Lower leg skin (tissue), 4 donors: ENCODE measurements around the gene FRG2B. TPM values are rescaled to one million over a fixed set of nuclear protein-coding genes. Genes with fewer than 3 reads are reported as not detected.
"Not testable (repeated sequence)": the region's sequence is repeated elsewhere in the genome, so short reads cannot be mapped to it uniquely, and the experiment has no call there.

Experiments used
- DNase-seq, 2 donors: peaks; one replicate each; pipeline ENCODE4 v3.0.0-alpha.2; 2019; ENCODE audit warnings: low spot score in 2 of 2
- H3K4me3 ChIP-seq: fragments of 200-600 bp; sonication (generic); 2 replicates; pipeline ENCODE4 v1.5.1; 2017; ENCODE audit warnings: mild to moderate bottlenecking, low read depth; ENCODE audit not compliant: poor library complexity, severe bottlenecking
- WGBS, 2 donors: methylation state at CpG; one replicate each; pipeline ENCODE4 v1.1.5; 2018; 5-methylcytosine and 5-hydroxymethylcytosine counted together
- intact Hi-C: fragments of 100-400 bp; cut with DNase I; formaldehyde crosslinking; loops from one replicate; pipeline ENCODE4 v1.15.0; 2023; ENCODE audit warnings: low total_unique reads
- total RNA-seq, 4 donors: library from RNA; depleted of rRNA; stranded (reverse); fragments of >200 nt; gene quantifications; one replicate each; pipeline ENCODE4 v1.1.0, GENCODE V29; 2016

Gene FRG2B
- total RNA-seq, result not detected

DNA sequence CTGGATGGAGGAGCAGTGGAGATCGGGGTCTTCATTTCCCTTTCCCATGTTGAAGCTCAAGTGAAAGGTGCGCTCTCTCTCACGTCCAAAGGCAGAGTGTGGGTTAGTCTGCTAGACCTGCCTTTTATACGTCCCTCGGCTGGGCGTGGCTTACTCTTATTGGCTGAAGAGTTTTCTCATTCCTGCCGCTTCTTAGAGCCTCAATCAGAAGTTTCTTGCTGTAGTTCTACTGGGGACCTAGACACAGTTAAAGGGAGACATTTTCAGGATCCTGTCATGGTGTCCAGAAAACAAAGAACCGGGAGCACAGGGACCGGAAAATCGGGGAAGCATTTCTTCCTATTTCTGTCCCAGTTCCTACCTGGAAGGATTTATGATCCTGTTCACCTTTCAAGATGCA lies at the start of gene FRG2B:
Gene FRG2B (minus strand): TSS at position 101 of the 400 bp plus-strand sequence. CDS start 53 bp downstream, at position 48.
- DNase-seq, intact Hi-C loops, H3K4me3 ChIP-seq: not testable (repeated sequence)
- WGBS, 2 donors, result 67% methylated on average over 3 of the region's 10 CpGs; no CpG with 5 or more reads in 1 of the 2 donors

- intact Hi-C loops, H3K4me3 ChIP-seq, DNase-seq: not testable (repeated sequence)
- no CpG with 5 or more reads among the region's 40 CpGs for WGBS, 2 donors
Observed at GRCh38 chr10:133667446-133667845, 40.9 kb upstream of the FRG2B start.

DNA sequence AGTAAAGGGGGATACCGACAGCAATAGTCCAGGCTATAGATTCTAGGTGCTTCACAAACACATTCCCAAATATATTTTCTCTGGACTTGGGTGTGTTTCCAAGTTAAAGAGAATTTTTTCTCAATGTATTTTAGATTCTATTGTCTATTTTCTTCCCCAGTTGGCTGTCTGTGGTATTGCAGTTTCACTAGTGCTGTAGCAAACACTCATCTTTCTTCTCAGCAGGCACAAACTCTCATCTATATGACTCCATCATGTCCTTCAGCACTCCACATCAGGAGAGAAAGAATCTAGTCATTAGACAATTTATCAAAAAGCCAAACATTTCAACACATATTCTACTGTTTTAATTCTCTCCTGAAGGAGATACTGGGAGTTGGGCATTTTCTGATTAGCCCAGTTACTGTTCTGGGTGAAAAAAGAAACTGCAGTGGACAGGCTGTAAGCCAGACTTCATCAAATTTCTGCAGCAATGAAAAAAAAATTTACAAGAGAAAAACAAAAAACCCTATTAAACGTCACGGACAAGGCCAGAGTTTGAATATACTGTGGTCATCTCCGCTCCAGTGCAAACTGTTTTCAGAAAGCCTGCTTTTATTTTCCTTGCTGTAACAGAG lies 37.1 kb upstream of the FRG2B start:
- WGBS, 2 donors, result 41 to 46% methylated on average over 4 of the region's 4 CpGs
- H3K4me3 ChIP-seq, result not testable (repeated sequence)

DNA sequence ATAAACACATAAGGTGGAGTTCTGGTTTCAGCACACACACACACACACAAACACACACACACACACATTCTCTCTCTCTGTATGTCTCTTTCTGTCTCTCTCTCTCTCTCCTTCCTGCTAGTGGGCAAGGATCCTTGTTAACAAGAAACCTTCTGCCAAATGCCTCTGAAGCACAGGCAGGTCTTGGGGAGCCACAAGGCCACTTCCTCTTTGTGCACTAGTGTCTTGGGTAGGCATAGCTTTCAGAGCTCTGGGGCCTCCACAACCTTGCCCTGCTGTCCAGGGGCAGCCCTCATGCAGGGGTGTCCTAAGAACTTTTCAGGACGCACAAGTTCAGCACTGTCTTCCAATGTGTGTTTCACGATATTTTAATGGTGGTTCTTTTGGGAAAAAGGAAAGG lies 34.5 kb upstream of the FRG2B start:
- DNase-seq, intact Hi-C loops, H3K4me3 ChIP-seq: not testable (repeated sequence)
- WGBS, 2 donors, result 40 to 74% methylated on average over 2 of the region's 2 CpGs

More for the DNA sequence above, 37.1 kb upstream of the FRG2B start:
- DNase-seq, intact Hi-C loops: not testable (repeated sequence)

GRCh38 chr10:133660516-133660915 lies 33.9 kb upstream of the FRG2B start:
- intact Hi-C loops, H3K4me3 ChIP-seq: not testable (repeated sequence)
- 51 to 66% methylated on average over 6 of the region's 6 CpGs for WGBS, 2 donors
- peak in 1 of 2 donors; percentile 74 for DNase-seq

- H3K4me3 ChIP-seq, intact Hi-C loops, DNase-seq: not testable (repeated sequence)
- 85 to 87% methylated on average over 1 to 3 of the region's 4 CpGs for WGBS, 2 donors
Observed at GRCh38 chr10:133657276-133657675, 30.7 kb upstream of the FRG2B start.

- WGBS, 2 donors, result 30% methylated on average over 4 of the region's 22 CpGs; no CpG with 5 or more reads in 1 of the 2 donors
Observed at GRCh38 chr10:133648872-133649455, 22.4 kb upstream of the FRG2B start.

DNA sequence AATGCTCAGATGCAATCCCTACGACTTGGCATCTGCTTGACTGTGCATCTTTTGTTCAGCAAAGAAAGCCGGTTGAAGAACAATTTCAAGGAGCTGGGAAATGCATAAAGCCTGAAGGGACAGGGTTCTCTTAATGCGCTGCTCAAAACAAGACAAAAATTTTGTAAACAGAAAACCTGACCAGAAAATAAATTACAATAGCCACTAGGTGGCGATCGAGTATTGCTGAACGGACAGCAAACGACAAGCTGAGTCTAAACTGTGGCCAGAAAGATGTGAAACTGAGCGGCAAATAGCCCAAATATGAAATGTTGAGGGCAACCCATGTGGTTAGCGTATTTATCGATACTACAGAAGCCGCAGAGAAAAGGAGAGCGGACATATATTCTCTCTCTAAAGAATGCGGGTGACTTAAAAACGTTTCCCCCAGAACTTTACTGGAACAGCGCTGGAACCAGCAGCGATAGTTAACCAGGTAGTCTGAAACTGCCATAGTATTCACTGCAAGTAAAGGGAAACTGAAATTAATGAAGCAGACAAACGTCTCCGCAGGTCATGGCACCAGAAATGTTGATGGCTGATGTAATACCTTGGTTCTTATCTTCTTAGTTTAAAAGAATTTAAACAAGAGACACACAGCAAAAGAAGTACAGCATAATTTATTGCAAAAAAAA lies 20.6 kb upstream of the FRG2B start:
- 0 to 3% methylated on average over 13 to 15 of the region's 18 CpGs for WGBS, 2 donors
- H3K4me3 ChIP-seq, DNase-seq, intact Hi-C loops: not testable (repeated sequence)

More at GRCh38 chr10:133648872-133649455, 22.4 kb upstream of the FRG2B start:
- H3K4me3 ChIP-seq, DNase-seq, intact Hi-C loops: not testable (repeated sequence)

DNA sequence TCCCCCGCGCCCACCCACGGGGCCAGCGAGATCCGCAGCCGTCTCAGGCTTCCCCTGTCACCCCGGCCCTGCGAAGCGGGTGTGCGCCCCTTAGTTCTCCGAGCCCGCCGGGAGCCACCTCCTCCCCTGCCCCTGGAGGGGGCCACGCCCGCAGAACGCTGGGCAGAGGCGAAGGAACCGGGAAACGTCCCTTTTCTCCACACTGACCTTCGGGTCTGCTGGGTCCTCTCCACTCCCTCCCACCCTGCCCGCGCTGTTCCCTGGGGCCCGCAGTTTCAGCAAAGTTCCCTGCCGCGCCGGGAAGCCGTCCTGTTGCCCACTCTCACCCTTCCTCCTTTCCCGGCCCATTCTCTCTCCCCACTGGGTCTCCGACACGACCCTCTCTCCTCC lies 11.2 kb upstream of the FRG2B start:
- intact Hi-C loops, H3K4me3 ChIP-seq, DNase-seq: not testable (repeated sequence)
- WGBS, 2 donors, result 19 to 36% methylated on average over 7 to 15 of the region's 30 CpGs

DNA sequence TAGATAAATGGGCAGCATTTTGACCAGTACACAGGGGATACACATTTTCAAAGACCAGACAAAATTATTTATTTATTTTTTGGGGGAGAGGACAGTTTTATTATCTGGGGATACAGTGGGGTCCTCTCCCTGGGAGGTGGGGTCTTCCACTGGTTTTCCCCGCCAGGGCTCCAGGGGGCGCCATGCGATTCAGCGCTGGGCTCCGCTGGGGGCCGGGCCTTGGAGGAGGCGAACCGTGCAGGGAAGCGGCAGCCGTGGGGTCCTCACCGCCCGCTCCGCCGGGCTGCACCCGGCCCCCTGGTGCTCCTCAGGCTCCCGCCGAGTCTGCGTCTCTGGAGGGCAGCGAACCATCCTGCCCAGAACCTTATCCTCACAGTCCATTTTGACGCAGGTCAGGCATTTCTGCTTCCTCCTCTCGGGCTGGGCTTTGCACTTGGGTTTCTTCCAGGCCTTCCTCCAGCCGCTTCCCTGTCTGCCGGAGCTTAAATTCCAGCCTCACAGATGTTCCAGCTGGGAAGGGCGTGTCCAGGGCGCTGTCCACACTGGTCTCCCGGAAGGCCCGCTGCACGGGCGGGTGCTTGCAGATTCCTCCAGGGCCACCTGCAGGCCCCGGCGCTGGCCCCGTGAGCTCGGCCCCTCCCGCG lies 10.7 kb upstream of the FRG2B start:
- H3K4me3 ChIP-seq, intact Hi-C loops, DNase-seq: not testable (repeated sequence)
- WGBS, 2 donors, result 0 to 3% methylated on average over 1 to 8 of the region's 35 CpGs

GRCh38 chr10:133630723-133631249 lies 4.2 kb upstream of the FRG2B start:
- H3K4me3 ChIP-seq, DNase-seq, intact Hi-C loops: not testable (repeated sequence)
- 62 to 67% methylated on average over 1 to 4 of the region's 5 CpGs for WGBS, 2 donors

DNA sequence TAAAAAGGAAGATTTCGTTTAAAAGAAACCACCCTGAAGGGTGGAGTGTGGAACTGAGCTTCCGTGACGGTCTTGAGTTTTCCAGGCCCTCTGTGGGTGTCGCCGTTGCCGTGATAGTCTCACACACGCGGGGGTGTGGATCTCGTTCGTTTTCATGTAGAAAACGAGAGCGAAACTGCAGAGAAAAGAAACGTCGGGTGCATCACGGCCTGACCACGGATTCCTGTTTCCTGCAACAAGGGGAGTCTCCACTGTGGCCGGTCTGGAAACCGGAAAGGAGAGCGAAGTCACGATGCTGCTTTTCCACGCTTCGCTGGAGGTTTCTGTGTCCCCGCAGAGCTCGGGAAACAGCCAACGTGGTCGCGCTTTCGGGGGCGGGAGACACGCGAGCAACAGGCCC lies 4.1 kb downstream of the FRG2B start:
- WGBS, 2 donors, result 41 to 44% methylated on average over 15 to 16 of the region's 31 CpGs
- DNase-seq, intact Hi-C loops, H3K4me3 ChIP-seq: not testable (repeated sequence)
